HG02943 (cell line): ENCODE measurements around the gene SAFB.
"Not testable (repeated sequence)": the region's sequence is repeated elsewhere in the genome, so short reads cannot be mapped to it uniquely, and the experiment has no call there.

Experiments
- ATAC-seq: cut with Tn5 transposase; IDR thresholded peaks from one replicate; pipeline ENCODE4 v1.9.1; 2021; ENCODE audit warnings: mild to moderate bottlenecking, low read depth, moderate library complexity; ENCODE audit not compliant: unreplicated experiment

The SAFB gene

GRCh38 chr19:5694956-5695648, 72.2 kb downstream of the SAFB start:
- ATAC-seq: no peak

DNA sequence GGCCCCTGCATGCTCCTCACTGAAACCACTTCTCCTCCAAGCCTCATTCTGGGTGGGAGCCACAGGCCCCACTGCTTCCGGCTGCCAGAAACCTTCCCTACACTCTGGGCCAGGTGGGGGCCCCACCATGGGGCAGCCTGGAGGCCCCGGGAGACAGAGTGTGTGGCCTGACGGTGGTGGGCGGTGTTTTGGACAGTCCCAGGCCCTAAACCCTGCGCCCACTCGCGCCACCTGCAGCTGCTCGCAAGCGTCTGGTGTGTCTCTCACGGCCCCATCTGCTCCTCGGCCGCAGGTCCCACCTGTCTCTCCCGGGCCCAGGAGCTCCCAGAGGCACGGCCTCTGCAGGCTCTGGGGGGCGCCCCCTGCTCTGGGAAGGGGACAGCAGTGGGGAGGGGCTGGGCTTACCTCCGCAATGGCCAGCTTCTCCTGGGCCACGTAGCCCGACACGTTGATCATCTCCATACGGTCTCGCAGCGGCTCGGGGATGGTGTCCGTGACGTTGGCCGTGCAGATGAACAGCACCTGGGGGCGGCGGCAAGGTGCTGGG, 72.8 kb downstream of the SAFB start:
- ATAC-seq: no peak

DNA sequence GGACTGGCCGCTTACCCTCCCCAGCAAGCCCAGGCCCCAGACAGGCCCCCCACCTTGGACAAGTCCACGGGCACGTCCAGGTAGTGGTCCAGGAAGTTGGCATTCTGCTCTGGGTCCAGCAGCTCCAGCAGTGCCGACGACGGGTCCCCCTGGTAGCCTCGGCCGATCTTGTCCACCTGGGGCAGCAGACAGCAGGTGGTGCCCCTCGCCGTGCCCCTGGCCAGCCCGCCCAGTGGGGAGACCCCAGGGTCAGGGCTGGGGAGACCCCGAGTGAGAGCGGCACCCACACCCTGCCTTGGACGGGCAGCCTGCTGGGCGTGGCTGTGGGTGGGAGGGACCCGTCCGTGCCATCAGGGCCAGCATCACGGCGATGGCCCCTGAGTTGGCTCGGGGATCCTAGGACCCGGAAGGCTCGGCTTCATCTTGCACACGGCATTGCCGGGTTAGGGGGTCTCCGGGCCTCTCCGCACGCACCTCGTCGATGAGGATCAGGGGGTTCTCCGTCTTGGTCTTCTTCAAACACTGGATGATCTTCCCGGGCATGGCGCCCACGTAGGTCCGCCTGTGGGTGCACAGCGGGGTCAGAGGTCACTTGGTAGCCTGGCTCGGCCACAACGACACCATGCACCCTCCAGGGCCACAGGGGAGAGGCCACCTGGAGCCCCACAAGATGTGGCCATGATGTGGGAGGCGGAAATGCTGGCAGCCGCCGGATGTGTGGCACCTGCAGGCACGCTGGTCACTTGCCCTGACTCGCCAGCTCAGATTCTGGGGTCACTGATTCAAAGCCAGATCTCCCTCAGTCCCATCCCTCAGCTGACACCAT, 73.5 kb downstream of the SAFB start:
- no peak for ATAC-seq

GRCh38 chr19:5697022-5697889, 74.4 kb downstream of the SAFB start:
- no peak for ATAC-seq

- no peak for ATAC-seq
Observed at GRCh38 chr19:5697890-5698634, 75.2 kb downstream of the SAFB start.

DNA sequence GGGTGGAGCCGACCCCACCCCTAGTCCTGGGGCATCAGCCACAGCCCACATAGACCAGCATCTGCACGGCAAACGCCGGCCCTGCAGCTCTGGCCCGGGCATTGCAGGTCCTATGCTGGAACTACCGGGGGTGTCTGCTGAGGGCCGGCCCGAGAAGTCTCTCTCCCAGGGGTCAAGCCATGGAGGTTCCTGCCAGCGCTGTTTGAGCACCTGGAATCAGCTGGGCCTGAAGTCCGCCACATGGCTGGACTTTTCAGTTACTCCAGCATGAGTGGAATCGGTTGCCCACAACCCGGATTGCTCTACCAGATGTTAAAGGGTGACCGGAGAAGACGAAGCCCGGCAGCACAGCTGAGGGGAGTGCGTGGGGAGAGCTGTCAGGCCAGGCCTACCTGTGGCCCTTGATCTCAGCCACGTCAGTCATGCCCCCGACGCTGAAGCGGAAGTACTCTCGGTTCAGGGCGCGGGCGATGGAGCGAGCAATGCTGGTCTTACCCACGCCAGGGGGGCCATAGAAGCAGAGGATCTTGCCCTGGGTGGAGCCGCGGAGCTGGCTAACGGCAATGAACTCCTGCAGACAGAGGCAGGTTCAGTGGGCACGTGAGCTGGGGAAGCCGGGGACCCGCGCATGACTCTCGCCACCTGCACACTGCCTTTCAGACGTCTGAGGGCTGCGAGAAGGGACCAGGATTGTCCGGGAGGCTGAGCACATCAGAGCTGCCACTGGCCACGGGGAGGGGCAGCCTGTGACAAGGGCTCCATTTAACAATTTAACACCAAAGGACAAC, 75.9 kb downstream of the SAFB start:
- no peak for ATAC-seq

- no peak for ATAC-seq
Observed at GRCh38 chr19:5700455-5701092, 77.7 kb downstream of the SAFB start.

DNA sequence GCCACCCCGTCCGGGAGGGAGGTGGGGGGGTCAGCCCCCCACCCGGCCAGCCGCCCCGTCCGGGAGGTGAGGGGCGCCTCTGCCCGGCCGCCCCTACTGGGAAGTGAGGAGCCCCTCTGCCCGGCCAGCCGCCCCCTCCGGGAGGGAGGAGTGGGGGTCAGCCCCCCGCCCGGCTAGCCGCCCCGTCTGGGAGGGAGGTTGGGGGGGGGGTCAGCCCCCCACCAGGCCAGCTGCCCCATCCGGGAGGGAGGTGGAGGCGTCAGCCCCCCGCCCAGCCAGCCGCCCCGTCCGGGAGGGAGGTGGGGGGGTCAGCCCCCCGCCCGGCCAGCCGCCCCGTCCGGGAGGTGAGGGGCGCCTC, 79.1 kb downstream of the SAFB start:
- not testable (repeated sequence) for ATAC-seq

DNA sequence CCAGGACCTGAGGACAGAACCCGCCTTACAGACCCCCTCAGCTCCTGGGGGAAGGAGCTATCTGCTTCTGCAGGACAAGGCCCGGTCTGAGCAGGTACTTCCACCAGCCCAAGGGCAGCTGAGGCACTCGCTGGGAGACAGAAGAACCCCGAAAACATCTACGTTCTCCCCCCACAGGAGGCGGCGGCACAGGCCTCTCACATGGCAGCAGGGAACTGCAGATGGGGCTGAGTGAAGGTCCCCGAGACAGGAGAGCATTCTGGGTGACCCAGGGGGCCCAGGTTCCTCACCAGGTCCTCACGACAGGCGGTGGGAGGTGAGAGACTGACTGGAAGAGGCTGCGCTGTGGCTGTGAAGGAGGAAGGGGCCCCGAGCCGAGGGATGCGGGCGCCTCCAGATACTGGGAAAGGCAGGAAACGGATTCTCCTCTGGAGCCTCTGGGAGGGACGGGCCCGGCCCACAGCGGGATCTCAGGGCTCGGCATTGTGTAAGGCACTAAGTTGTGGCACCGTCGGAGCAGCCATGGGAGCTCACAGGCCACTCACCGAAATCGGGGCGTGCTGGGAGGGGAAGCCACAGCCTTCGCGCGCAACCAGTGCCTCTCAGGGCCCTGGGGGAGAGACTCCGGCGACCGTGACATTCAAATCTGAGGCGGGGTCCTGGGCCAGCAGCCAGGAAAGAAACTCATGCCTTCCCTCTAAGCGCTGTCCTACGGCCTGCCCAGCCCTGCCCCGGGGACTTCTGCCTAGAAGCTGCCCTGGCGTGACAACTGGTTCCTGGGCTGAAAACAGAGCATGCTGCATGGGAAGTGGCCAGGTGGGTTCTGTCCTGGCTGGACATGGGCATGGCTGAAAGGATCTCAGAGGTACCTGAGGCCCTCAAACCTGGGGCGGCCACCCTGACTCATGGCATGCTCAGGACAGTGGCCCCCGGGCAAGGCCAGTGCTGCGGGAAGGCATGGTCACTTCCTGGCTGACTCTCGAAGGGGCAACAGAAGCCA, 81.2 kb downstream of the SAFB start:
- no peak for ATAC-seq

DNA sequence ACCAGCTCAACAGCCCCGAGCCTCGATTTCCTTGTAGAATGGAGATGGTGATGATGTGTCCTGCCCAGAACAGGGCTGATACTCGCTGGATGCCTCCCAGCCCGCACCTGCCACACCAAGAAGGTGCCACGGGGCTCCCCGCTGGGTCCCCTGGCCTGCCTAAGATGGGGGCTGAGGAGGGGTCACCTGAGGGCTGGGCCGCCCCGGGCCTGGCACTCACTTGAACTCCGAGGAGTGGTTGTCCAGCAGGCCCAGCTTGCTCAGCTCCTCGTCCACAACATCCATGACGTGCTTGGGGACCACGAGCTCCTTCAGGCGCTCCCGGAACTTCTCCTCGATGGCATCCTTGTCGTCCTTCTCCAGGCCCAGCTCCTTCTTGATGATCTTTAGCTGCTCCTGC, 82.7 kb downstream of the SAFB start:
- no peak for ATAC-seq

DNA sequence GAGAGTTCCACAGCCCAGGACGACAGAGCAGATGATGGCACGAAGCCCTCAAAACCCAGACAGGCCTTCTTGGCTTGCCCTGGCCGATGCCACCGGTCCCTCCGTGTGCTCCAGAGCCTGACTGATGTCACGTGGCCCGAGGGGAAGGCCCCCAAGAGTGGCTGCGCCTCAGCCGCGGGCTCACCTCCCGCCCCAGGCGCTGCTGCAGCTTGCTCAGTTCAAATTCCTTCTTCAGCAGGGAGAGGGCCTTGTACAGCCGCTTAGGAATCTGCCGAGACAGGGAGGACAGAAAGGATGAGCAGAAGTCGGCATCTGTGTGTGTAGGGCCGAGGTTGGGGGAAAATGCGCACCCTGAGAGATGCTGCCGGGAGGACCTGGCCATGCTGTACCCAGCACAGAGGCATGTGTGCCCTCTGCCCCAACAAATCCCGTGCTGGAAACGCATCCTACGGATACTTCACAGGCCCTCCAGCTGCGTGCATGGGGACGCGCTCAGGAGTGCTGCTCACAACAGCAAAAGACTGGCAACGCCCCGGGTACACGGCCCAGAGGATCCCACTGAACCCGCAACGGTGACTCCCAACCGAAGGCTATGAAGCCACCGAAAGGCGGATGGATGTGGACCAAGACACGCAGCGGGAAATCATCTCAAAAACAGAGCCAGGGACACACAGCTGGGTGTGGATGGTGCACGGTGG, 84.1 kb downstream of the SAFB start:
- no peak for ATAC-seq

GRCh38 chr19:5707576-5708575, 85.0 kb downstream of the SAFB start:
- no peak for ATAC-seq

GRCh38 chr19:5711025-5711424, 88.1 kb downstream of the SAFB start:
- ATAC-seq: no peak

- ATAC-seq: no peak
Observed at GRCh38 chr19:5711713-5712161, 88.9 kb downstream of the SAFB start.

GRCh38 chr19:5713228-5713627, 90.3 kb downstream of the SAFB start:
- no peak for ATAC-seq

DNA sequence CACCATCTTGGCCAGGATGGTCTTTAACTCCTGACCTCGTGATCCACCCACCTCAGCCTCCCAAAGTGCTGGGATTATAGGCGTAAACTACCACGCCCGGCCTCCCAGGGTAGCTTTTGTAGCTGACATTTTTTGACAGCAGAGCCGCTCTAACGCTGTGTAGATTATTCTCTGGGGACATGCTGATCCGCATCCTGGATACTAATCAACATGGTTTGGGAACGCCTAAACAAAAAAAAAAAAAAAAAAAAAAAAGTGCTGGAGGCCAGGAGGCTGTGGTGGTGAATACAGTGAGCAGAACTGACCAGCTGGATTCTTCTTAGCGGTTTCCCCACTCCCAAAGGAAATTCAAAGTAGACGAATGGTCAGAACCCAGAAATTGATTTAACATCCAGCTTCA, 91.9 kb downstream of the SAFB start:
- no peak for ATAC-seq
